CD4-positive, CD25-positive, alpha-beta regulatory T cell (primary cell): ENCODE results near the gene AKR7A3. TPM values are rescaled to one million over a fixed set of nuclear protein-coding genes. Genes with fewer than 3 reads are reported as not detected.
"Not testable (repeated sequence)": the region's sequence is repeated elsewhere in the genome, so short reads cannot be mapped to it uniquely, and the experiment has no call there.

Experiments
- ATAC-seq, 2 donors: fragments of 150-1000 bp; cut with Tn5 transposase; one replicate each; pipeline ENCODE4 v1.10.0; 2021; ENCODE audit warnings: low read depth in 2 of 2, moderate number of reproducible peaks in 2 of 2, moderate library complexity in 1 of 2
- DNase-seq, 3 donors: peaks; one replicate each; pipeline versions ENCODE4 v3.0.0 to v3.0.0-alpha.2; 2012 to 2022; ENCODE audit warnings: mixed read lengths in 1 of 3
- H3K27ac ChIP-seq: one replicate; pipeline ENCODE4 v1.7.0; 2013; ENCODE audit warnings: mild to moderate bottlenecking, low read length; ENCODE audit not compliant: insufficient read depth, poor library complexity, severe bottlenecking
- H3K27me3 ChIP-seq: one replicate; pipeline ENCODE4 v1.7.0; 2013; ENCODE audit warnings: low read length; ENCODE audit not compliant: control insufficient read depth, insufficient read depth
- H3K36me3 ChIP-seq: one replicate; pipeline ENCODE4 v1.7.0; 2013; ENCODE audit warnings: mild to moderate bottlenecking, low read length, moderate library complexity; ENCODE audit not compliant: control insufficient read depth, insufficient read depth
- H3K4me1 ChIP-seq: 2 replicates; pipeline ENCODE4 v1.7.0; 2013; ENCODE audit warnings: mild to moderate bottlenecking, low read length; ENCODE audit not compliant: insufficient read depth, control insufficient read depth, poor library complexity, severe bottlenecking
- H3K4me3 ChIP-seq: one replicate; pipeline ENCODE4 v1.7.0; 2013; ENCODE audit warnings: low read depth, mild to moderate bottlenecking, low read length, moderate library complexity
- H3K9me3 ChIP-seq, 2 experiments: 1 replicate in 1 of 2; 2 replicates in 1 of 2; pipeline ENCODE4 v1.7.0; 2013; ENCODE audit warnings: low read length in 2 of 2, mild to moderate bottlenecking in 1 of 2, moderate library complexity in 1 of 2; ENCODE audit not compliant: control insufficient read depth in 2 of 2
- H3K27ac Mint-ChIP-seq, 3 donors: one replicate each; pipeline ENCODE4 v1.8.0; 2020 to 2022; ENCODE audit warnings: mild to moderate bottlenecking in 3 of 3, mixed read lengths in 3 of 3, moderate library complexity in 2 of 3
- H3K27me3 Mint-ChIP-seq: one replicate; pipeline ENCODE4 v1.8.0; 2022; ENCODE audit warnings: mild to moderate bottlenecking, mixed read lengths
- H3K36me3 Mint-ChIP-seq: one replicate; pipeline ENCODE4 v1.8.0; 2020; ENCODE audit warnings: mixed read lengths
- H3K4me1 Mint-ChIP-seq, 4 donors: one replicate each; pipeline ENCODE4 v1.8.0; 2020 to 2022; ENCODE audit warnings: mixed read lengths in 4 of 4, mild to moderate bottlenecking in 1 of 4
- H3K4me3 Mint-ChIP-seq, 4 donors: one replicate each; pipeline ENCODE4 v1.8.0; 2020 to 2022; ENCODE audit warnings: mild to moderate bottlenecking in 4 of 4, mixed read lengths in 4 of 4, moderate library complexity in 3 of 4
- H3K9me3 Mint-ChIP-seq, 7 donors: one replicate each; pipeline ENCODE4 v1.8.0; 2020 to 2022; ENCODE audit warnings: mixed read lengths in 7 of 7, mild to moderate bottlenecking in 3 of 7, moderate library complexity in 2 of 7
- polyA plus RNA-seq, 4 donors: library from polyadenylated mRNA; unstranded; fragments of 300-500 nt; fragmentation: Illumina TruSeq; gene quantifications; one replicate each; pipeline ENCODE4 v1.2.3, GENCODE V29; 2021
- total RNA-seq: library from RNA; stranded (reverse); gene quantifications from one replicate; pipeline ENCODE4 v1.2.3, GENCODE V29; 2022

Gene AKR7A3
- total and polyA plus RNA-seq, 5 donors from 2014 or later: 0.25 to 0.99 TPM; not detected in 3

- ATAC-seq, H3K4me3 ChIP-seq, H3K27me3 Mint-ChIP-seq, H3K4me1 ChIP-seq, H3K9me3 Mint-ChIP-seq, H3K4me1 Mint-ChIP-seq, DNase-seq, H3K9me3 ChIP-seq, H3K4me3 Mint-ChIP-seq, H3K27ac ChIP-seq, H3K27ac Mint-ChIP-seq, H3K27me3 ChIP-seq: not testable (repeated sequence)
- H3K36me3 Mint-ChIP-seq: peaks cover 39% of the 10 kb centered on the region
- H3K36me3 ChIP-seq: peaks cover 43% of the 10 kb centered on the region
Measured at GRCh38 chr1:19304081-19304480, 15.5 kb upstream of the AKR7A3 start.

GRCh38 chr1:19300211-19300610 lies 11.6 kb upstream of the AKR7A3 start:
- Mint-ChIP-seq H3K9me3 (peaks cover 0 to 10% (median 4%) of the 10 kb centered on the region in 7 donors), H3K27me3 (no peaks in the 10 kb centered on the region), H3K36me3 (peaks cover 40% of the 10 kb centered on the region), H3K4me1 (no peaks in the 10 kb centered on the region), H3K27ac (no peak overlapping the region), H3K4me3 (no peak overlapping the region)
- DNase-seq: no peak
- H3K27ac ChIP-seq: no peak overlapping the region
- no peak overlapping the region for H3K4me3 ChIP-seq
- no peak for ATAC-seq
- H3K27me3 ChIP-seq: no peaks in the 10 kb centered on the region
- peaks cover 2 to 7% of the 10 kb centered on the region in 2 experiments for H3K9me3 ChIP-seq
- no peaks in the 10 kb centered on the region for H3K4me1 ChIP-seq
- peaks cover 23% of the 10 kb centered on the region for H3K36me3 ChIP-seq

DNA sequence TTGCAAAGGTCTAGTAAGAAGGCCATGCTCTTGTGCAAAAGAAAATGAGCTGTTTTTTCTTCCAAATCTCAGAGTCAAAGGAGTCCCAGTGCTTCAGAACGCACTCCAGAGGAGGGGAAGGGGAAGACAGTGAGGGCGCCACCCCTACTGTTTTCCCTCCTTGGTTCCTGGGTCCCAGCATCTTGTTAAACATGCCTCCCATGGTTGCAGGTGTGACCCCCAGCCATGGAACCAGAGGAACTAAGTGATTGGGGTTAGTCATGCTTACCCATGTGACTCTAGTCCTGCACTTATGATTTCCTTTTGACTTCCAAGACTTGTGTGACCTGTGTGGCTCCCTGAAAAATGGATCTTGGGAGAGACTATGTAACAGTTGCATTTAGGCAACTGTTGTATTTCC lies 6.1 kb upstream of the AKR7A3 start:
- peaks cover 13 to 17% of the 10 kb centered on the region in 2 experiments for H3K9me3 ChIP-seq
- H3K27ac ChIP-seq: no peak overlapping the region
- Mint-ChIP-seq H3K9me3 (peaks cover 2 to 18% (median 11%) of the 10 kb centered on the region in 7 donors), H3K36me3 (peaks cover 24% of the 10 kb centered on the region), H3K27ac (no peak overlapping the region), H3K27me3 (peaks cover 1% of the 10 kb centered on the region), H3K4me1 (no peaks in the 10 kb centered on the region), H3K4me3 (no peak overlapping the region)
- ATAC-seq (no peak), DNase-seq (no peak)
- H3K27me3 ChIP-seq: no peaks in the 10 kb centered on the region
- H3K36me3 ChIP-seq: no peaks in the 10 kb centered on the region
- H3K4me3 ChIP-seq: no peak overlapping the region
- no peaks in the 10 kb centered on the region for H3K4me1 ChIP-seq

GRCh38 chr1:19289244-19289643 lies 674 bp upstream of the AKR7A3 start:
- peaks cover 7% of the 10 kb centered on the region for H3K27me3 Mint-ChIP-seq
- Histone ChIP-seq H3K4me3 (no peak overlapping the region), H3K27ac (no peak overlapping the region), H3K36me3 (no peaks in the 10 kb centered on the region), H3K27me3 (no peaks in the 10 kb centered on the region), H3K9me3 (peaks cover under 1 to 1% of the 10 kb centered on the region in 2 experiments), H3K4me1 (peaks cover 7% of the 10 kb centered on the region)
- DNase-seq (no peak), ATAC-seq (no peak)
- H3K27ac Mint-ChIP-seq: no peak overlapping the region
- peaks cover 0 to 7% (median 3%) of the 10 kb centered on the region in 7 donors for H3K9me3 Mint-ChIP-seq
- peaks cover 2% of the 10 kb centered on the region for H3K36me3 Mint-ChIP-seq
- peak overlapping the region; percentile 48 to 77 (median 56) for H3K4me3 Mint-ChIP-seq
- H3K4me1 Mint-ChIP-seq: peaks cover 0 to 14% (median 2%) of the 10 kb centered on the region in 4 donors

GRCh38 chr1:19287436-19288185 lies 959 bp downstream of the AKR7A3 start:
- no peaks in the 10 kb centered on the region for H3K9me3 ChIP-seq
- H3K36me3 Mint-ChIP-seq: no peaks in the 10 kb centered on the region
- DNase-seq: no peak

DNA sequence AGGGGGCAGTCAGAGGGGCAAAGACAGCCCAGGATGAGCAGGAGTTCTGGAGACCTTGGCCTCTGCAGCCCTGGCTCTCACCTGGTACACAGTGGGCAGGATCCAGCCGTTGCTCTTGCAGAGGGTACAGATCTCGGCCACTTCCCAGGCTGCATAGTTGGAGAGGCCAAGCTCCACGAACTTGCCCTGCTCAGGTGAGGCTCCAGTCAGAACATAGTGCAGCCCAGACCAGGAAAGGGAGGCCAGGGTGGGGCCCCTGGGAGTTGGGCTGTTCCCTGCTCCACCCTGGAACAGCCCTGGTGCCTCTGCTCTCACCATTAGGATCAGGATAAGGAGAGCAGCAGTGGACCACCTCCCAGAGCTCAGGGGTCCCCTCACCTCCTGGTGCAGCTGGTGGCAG lies 2.8 kb downstream of the AKR7A3 start:
- not testable (repeated sequence) for H3K36me3 Mint-ChIP-seq, H3K9me3 Mint-ChIP-seq, ATAC-seq, H3K27me3 ChIP-seq, H3K27ac ChIP-seq, H3K27ac Mint-ChIP-seq, H3K9me3 ChIP-seq, H3K4me1 ChIP-seq, H3K4me3 Mint-ChIP-seq, H3K36me3 ChIP-seq, H3K4me3 ChIP-seq, DNase-seq
- H3K27me3 Mint-ChIP-seq: peaks cover 10% of the 10 kb centered on the region
- peaks cover 0 to 14% (median 2%) of the 10 kb centered on the region in 4 donors for H3K4me1 Mint-ChIP-seq

More at GRCh38 chr1:19287436-19288185, 959 bp downstream of the AKR7A3 start:
- H3K27me3 ChIP-seq: no peaks in the 10 kb centered on the region
- no peak overlapping the region for H3K27ac ChIP-seq
- H3K4me3 ChIP-seq: no peak overlapping the region
- H3K9me3 Mint-ChIP-seq: peaks cover 0 to 7% (median 1%) of the 10 kb centered on the region in 7 donors
- peaks cover 7% of the 10 kb centered on the region for H3K4me1 ChIP-seq
- no peaks in the 10 kb centered on the region for H3K36me3 ChIP-seq
- peaks cover 0 to 14% (median 2%) of the 10 kb centered on the region in 4 donors for H3K4me1 Mint-ChIP-seq
- no peak for ATAC-seq
- peaks cover 7% of the 10 kb centered on the region for H3K27me3 Mint-ChIP-seq
- no peak overlapping the region for H3K27ac Mint-ChIP-seq
- H3K4me3 Mint-ChIP-seq: peak overlapping the region; percentile 24 to 61 (median 43)

DNA sequence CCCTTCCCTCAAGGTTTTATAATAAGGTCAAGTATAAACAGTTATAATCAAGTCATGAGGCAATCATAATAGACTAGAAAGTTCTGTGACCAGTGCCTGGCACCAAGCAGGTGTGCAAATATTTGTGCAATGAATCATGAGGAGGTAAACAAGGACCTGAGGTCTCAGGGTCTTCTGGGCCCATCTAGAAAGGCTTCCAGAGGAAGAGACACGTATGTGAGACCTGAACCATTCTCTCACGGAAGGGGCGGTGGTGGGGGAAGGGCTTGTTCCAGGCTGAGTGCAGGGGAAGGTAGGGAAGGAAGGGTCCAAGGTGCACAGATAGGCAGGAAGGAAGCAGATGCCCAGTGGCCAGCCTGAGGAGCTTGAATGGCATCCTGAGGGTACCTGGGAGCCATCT lies 3.2 kb downstream of the AKR7A3 start:
- not testable (repeated sequence) for H3K9me3 ChIP-seq, H3K27ac ChIP-seq, DNase-seq, H3K27ac Mint-ChIP-seq, H3K4me3 ChIP-seq, H3K36me3 ChIP-seq, H3K9me3 Mint-ChIP-seq, H3K4me3 Mint-ChIP-seq, H3K27me3 ChIP-seq, ATAC-seq, H3K36me3 Mint-ChIP-seq, H3K4me1 ChIP-seq
- Mint-ChIP-seq H3K4me1 (peaks cover 0 to 14% (median 2%) of the 10 kb centered on the region in 4 donors), H3K27me3 (peaks cover 10% of the 10 kb centered on the region)

- H3K27me3 Mint-ChIP-seq: peaks cover 10% of the 10 kb centered on the region
Measured at GRCh38 chr1:19284881-19285280, 3.7 kb downstream of the AKR7A3 start.

More at GRCh38 chr1:19284881-19285280, 3.7 kb downstream of the AKR7A3 start:
- no peak overlapping the region for H3K27ac Mint-ChIP-seq
- ATAC-seq (no peak), DNase-seq (no peak)
- H3K27me3 ChIP-seq: no peaks in the 10 kb centered on the region
- H3K36me3 Mint-ChIP-seq: no peaks in the 10 kb centered on the region
- H3K9me3 Mint-ChIP-seq: peaks cover 0 to 6% (median 0%) of the 10 kb centered on the region in 7 donors
- H3K4me1 Mint-ChIP-seq: peaks cover 0 to 14% (median 2%) of the 10 kb centered on the region in 4 donors
- H3K27ac ChIP-seq: no peak overlapping the region
- no peaks in the 10 kb centered on the region for H3K9me3 ChIP-seq
- peak overlapping the region in 1 of 4 donors; percentile 21 for H3K4me3 Mint-ChIP-seq
- no peaks in the 10 kb centered on the region for H3K36me3 ChIP-seq
- H3K4me3 ChIP-seq: no peak overlapping the region
- peaks cover 7% of the 10 kb centered on the region for H3K4me1 ChIP-seq
